GM12874 (cell line): ENCODE measurements around the gene ELMO1.

Experiments used
- CTCF ChIP-seq: IDR thresholded peaks from 2 replicates; pipeline ENCODE4 v1.5.1; 2011; ENCODE audit warnings: low read depth, mild to moderate bottlenecking, control low read depth, low read length, moderate library complexity; ENCODE audit not compliant: insufficient read depth

ELMO1 gene

GRCh38 chr7:37180828-37181549 lies 267.7 kb downstream of the ELMO1 start:
- TF ChIP-seq CTCF: no peak

GRCh38 chr7:37176079-37176478 lies 272.6 kb downstream of the ELMO1 start:
- TF ChIP-seq CTCF: no peak

- TF ChIP-seq CTCF: no peak
Observed at GRCh38 chr7:37174460-37174859, 274.2 kb downstream of the ELMO1 start.

GRCh38 chr7:37173670-37174069 lies 275.0 kb downstream of the ELMO1 start:
- no peak for TF ChIP-seq CTCF

GRCh38 chr7:37162106-37162505 lies 286.6 kb downstream of the ELMO1 start:
- TF ChIP-seq CTCF: no peak

- TF ChIP-seq CTCF: no peak
Observed at GRCh38 chr7:37160656-37161055, 288.0 kb downstream of the ELMO1 start.

GRCh38 chr7:37153376-37153775 lies 295.3 kb downstream of the ELMO1 start:
- TF ChIP-seq CTCF: no peak
